HCT116 (cell line): Measurements from ENCODE around the gene TBPL1. TPM values are rescaled to one million over a fixed set of nuclear protein-coding genes. Genes with fewer than 3 reads are reported as not detected.
A peak's percentile ranks its signal among the peaks of the same experiment; 100 is the strongest.

Experiments
- ATAC-seq: fragments of 200-7000 bp; cut with Tn5 transposase; 2 replicates; pipeline ENCODE4 v1.9.1; 2020; ENCODE audit warnings: mild to moderate bottlenecking, moderate library complexity
- BruUV-seq: library from RNA; stranded (reverse); fragments of 400-500 nt; replicated peaks from 2 replicates; lab custom pipeline; 2021; lab: Mats Ljungman, UMichigan
- CTCF ChIA-PET: fragments of 300-600 bp; sonication (Branson Sonifier 250); formaldehyde crosslinking; loops from one replicate; lab custom pipeline; 2021; ENCODE audit warnings: antibody characterized with exemption; lab: Charles Lee
- POLR2A ChIA-PET: fragments of 300-600, 350-600 bp; sonication (Branson Sonifier 250); formaldehyde crosslinking; loops from one replicate; lab custom pipeline; 2021; ENCODE audit warnings: antibody characterized with exemption; lab: Charles Lee
- RAD21 ChIA-PET, 2 experiments: fragments of 300-600 bp; sonication (Branson Sonifier 250); formaldehyde crosslinking; loops; one replicate each; lab custom pipeline; 2023; ENCODE audit warnings: low total read pairs in 2 of 2; ENCODE audit not compliant: uncharacterized antibody in 2 of 2, unreplicated experiment in 2 of 2, low non-redundant PET in 1 of 2; lab: Charles Lee
- DNase-seq: peaks from one replicate; pipeline ENCODE4 v3.0.0-alpha.2; 2010; ENCODE audit warnings: low read depth, low spot score
- H2AFZ ChIP-seq: fragments of 200-600 bp; shearing (Covaris generic), sonication (generic); 2 replicates; pipeline ENCODE4 v1.6.1; 2017; ENCODE audit warnings: low read depth, mixed run types, mixed read lengths, antibody characterized with exemption, low read length; ENCODE audit not compliant: poor library complexity, severe bottlenecking
- H3K27ac ChIP-seq: 2 replicates; pipeline ENCODE4 v1.5.1; 2012; ENCODE audit warnings: low read depth, low read length
- H3K27me3 ChIP-seq: fragments of 200-600 bp; sonication (generic); 2 replicates; pipeline ENCODE4 v1.6.1; 2016; ENCODE audit warnings: mixed run types, low read length, mixed read lengths; ENCODE audit not compliant: insufficient read depth
- H3K36me3 ChIP-seq, 2 experiments: fragments of 200-500 bp in 1 of 2; fragments of 200-600 bp in 1 of 2; sonication (Bioruptor generic) in 1 of 2; sonication (generic) in 1 of 2; 2 replicates each; pipeline versions ENCODE4 v1.5.1 to v1.6.1; 2014 to 2016; ENCODE audit warnings: low read length in 2 of 2, inconsistent platforms in 1 of 2, mixed read lengths in 1 of 2, mixed run types in 1 of 2; ENCODE audit not compliant: insufficient read depth in 2 of 2, control insufficient read depth in 1 of 2
- H3K4me1 ChIP-seq, 2 experiments: fragments of 200-600 bp in 1 of 2; sonication (generic) in 1 of 2; 2 replicates each; pipeline versions ENCODE4 v1.5.1 to v1.6.1; 2012 to 2017; ENCODE audit warnings: low read length in 2 of 2, inconsistent platforms in 1 of 2, mild to moderate bottlenecking in 1 of 2, mixed read lengths in 1 of 2, mixed run types in 1 of 2, moderate library complexity in 1 of 2; ENCODE audit not compliant: insufficient read depth in 2 of 2, control insufficient read depth in 1 of 2
- H3K4me2 ChIP-seq: fragments of 200-600 bp; sonication (generic); 2 replicates; pipeline ENCODE4 v1.6.1; 2017; ENCODE audit warnings: mixed run types, low read length, mixed read lengths
- H3K4me3 ChIP-seq, 2 experiments: fragments of 200-600 bp in 1 of 2; sonication (generic) in 1 of 2; replicated peaks in 1 of 2; 2 replicates each; pipeline ENCODE4 v1.5.1; 2011 to 2016; ENCODE audit warnings: low read length in 2 of 2, control low read depth in 1 of 2, low read depth in 1 of 2, mild to moderate bottlenecking in 1 of 2, mixed read lengths in 1 of 2, mixed run types in 1 of 2
- H3K79me2 ChIP-seq: fragments of 200-600 bp; sonication (generic); 2 replicates; pipeline ENCODE4 v1.6.1; 2017; ENCODE audit warnings: mild to moderate bottlenecking, mixed run types, low read length, moderate library complexity, mixed read lengths; ENCODE audit not compliant: insufficient read depth
- H3K9ac ChIP-seq: fragments of 200-600 bp; sonication (generic); 2 replicates; pipeline ENCODE4 v1.6.1; 2016; ENCODE audit warnings: low read length, mixed read lengths
- H3K9me2 ChIP-seq: fragments of 200-600 bp; sonication (generic), shearing (Covaris generic); 2 replicates; pipeline ENCODE4 v1.6.1; 2017; ENCODE audit warnings: mixed run types, mild to moderate bottlenecking, moderate library complexity; ENCODE audit not compliant: insufficient read depth
- H3K9me3 ChIP-seq, 2 experiments: fragments of 200-500 bp in 1 of 2; fragments of 200-600 bp in 1 of 2; sonication (Bioruptor generic) in 1 of 2; sonication (generic) in 1 of 2; 2 replicates each; pipeline ENCODE4 v1.6.1; 2014 to 2017; ENCODE audit warnings: low read length in 2 of 2, mixed read lengths in 2 of 2, inconsistent platforms in 1 of 2, low read depth in 1 of 2, mild to moderate bottlenecking in 1 of 2, mixed run types in 1 of 2, moderate library complexity in 1 of 2; ENCODE audit not compliant: control insufficient read depth in 1 of 2, insufficient read depth in 1 of 2
- H4K20me1 ChIP-seq: fragments of 200-600 bp; sonication (generic), shearing (Covaris generic); 2 replicates; pipeline ENCODE4 v1.6.1; 2017; ENCODE audit warnings: mixed run types, mild to moderate bottlenecking, moderate library complexity; ENCODE audit not compliant: insufficient read depth
- CBX3 ChIP-seq: IDR thresholded peaks from 2 replicates; pipeline ENCODE4 v1.6.1; 2012; ENCODE audit warnings: low read depth
- CEBPB ChIP-seq: IDR thresholded peaks from 2 replicates; pipeline ENCODE4 v1.6.1; 2012; ENCODE audit warnings: low read depth
- EGR1 ChIP-seq: IDR thresholded peaks from 2 replicates; pipeline ENCODE4 v1.6.1; 2012; ENCODE audit warnings: low read depth
- ELF1 ChIP-seq: IDR thresholded peaks from 2 replicates; pipeline ENCODE4 v1.6.1; 2012; ENCODE audit warnings: low read depth, borderline replicate concordance
- EZH2 ChIP-seq: fragments of 200-600 bp; sonication (generic); IDR thresholded peaks from 2 replicates; pipeline ENCODE4 v1.6.1; 2017; ENCODE audit warnings: antibody characterized with exemption, mixed run types
- EZH2phosphoT487 ChIP-seq: fragments of 200-600 bp; IDR thresholded peaks from 2 replicates; pipeline ENCODE4 v1.6.1; 2018; ENCODE audit warnings: antibody characterized with exemption, borderline replicate concordance
- JUND ChIP-seq: IDR thresholded peaks from 2 replicates; pipeline ENCODE4 v1.6.1; 2012
- POLR2A ChIP-seq: IDR thresholded peaks from 2 replicates; pipeline ENCODE4 v1.7.0; 2011; ENCODE audit warnings: borderline replicate concordance; ENCODE audit not compliant: insufficient read depth, insufficient read length; ENCODE audit errors: extremely low read depth
- RAD21 ChIP-seq: IDR thresholded peaks from 2 replicates; pipeline ENCODE4 v1.6.1; 2012; ENCODE audit warnings: low read depth, mild to moderate bottlenecking
- SP1 ChIP-seq: IDR thresholded peaks from 2 replicates; pipeline ENCODE4 v1.6.1; 2012; ENCODE audit warnings: low read depth
- SRF ChIP-seq: IDR thresholded peaks from 2 replicates; pipeline ENCODE4 v1.6.1; 2012; ENCODE audit warnings: low read depth
- TCF7L2 ChIP-seq: IDR thresholded peaks from 2 replicates; pipeline ENCODE4 v1.7.0; 2011; ENCODE audit warnings: borderline replicate concordance, inconsistent platforms; ENCODE audit not compliant: insufficient read depth, insufficient read length; ENCODE audit errors: extremely low read depth
- YY1 ChIP-seq: IDR thresholded peaks from 2 replicates; pipeline ENCODE4 v1.6.1; 2011; ENCODE audit warnings: low read length, low read depth, moderate library complexity, mild to moderate bottlenecking; ENCODE audit not compliant: insufficient replicate concordance; ENCODE audit errors: extremely low read depth
- ZFX ChIP-seq: fragments of 450-650 bp; IDR thresholded peaks from 2 replicates; pipeline ENCODE4 v1.6.1; 2017
- ZNF274 ChIP-seq: fragments of 200-500 bp; sonication (Bioruptor generic); IDR thresholded peaks from 2 replicates; pipeline ENCODE4 v1.6.1; 2014; ENCODE audit warnings: mild to moderate bottlenecking, low read depth, low read length, inconsistent platforms
- intact Hi-C: fragments of 100-400 bp; cut with micrococcal nuclease; formaldehyde crosslinking; loops from 2 replicates; pipeline ENCODE4 v1.10.0; 2022
- total RNA-seq: library from RNA; stranded (reverse); gene quantifications from one replicate; pipeline ENCODE4 v1.2.1, GENCODE V29; 2021; ENCODE audit not compliant: unreplicated experiment
- TF ChIP-seq, protein P1 (sequence below), 3 experiments: fragments of 200-600 bp in 1 of 3; sonication (generic) in 1 of 3; IDR thresholded peaks in 2 of 3; conservative IDR thresholded peaks in 1 of 3; 2 replicates each; pipeline ENCODE4 v1.5.1; 2012 to 2017; ENCODE audit warnings: low read depth in 2 of 3, low read length in 2 of 3, antibody characterized with exemption in 1 of 3, borderline replicate concordance in 1 of 3, control low read depth in 1 of 3, mild to moderate bottlenecking in 1 of 3, mixed read lengths in 1 of 3, mixed run types in 1 of 3, moderate library complexity in 1 of 3; ENCODE audit not compliant: insufficient read depth in 1 of 3
- TF ChIP-seq, protein P2 (sequence below): IDR thresholded peaks from 2 replicates; pipeline ENCODE4 v1.6.1; 2012
- TF ChIP-seq, protein P3 (sequence below): IDR thresholded peaks from 2 replicates; pipeline ENCODE4 v1.6.1; 2012
- TF ChIP-seq, protein P4 (sequence below): IDR thresholded peaks from 2 replicates; pipeline ENCODE4 v1.6.1; 2011; ENCODE audit warnings: mild to moderate bottlenecking, low read length, moderate library complexity; ENCODE audit not compliant: insufficient replicate concordance; ENCODE audit errors: extremely low read depth

Gene TBPL1
- total RNA-seq, 1 experiment from 2014 or later, result 34.9 TPM

DNA sequence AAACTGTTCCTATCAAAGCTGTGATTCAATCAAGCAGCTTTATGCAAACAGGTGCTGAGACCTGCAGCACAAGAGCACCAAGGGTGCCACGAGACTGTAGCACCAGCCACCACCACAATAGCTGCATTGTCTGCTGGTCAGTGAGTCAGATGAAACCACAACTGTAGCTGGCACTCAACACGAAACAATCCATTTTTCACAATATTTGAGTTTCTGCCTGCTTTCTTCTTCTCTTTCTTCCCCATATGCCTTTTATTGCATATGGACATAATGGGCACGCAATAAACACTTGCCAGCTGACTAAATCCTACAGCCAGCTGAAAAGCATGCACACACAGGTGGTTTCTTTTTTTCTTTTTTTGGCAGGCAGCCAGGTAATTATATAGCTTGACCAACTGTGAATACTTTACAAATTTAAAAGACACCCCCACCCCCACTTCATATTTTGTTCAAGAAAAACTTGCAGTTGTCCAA, 82.8 kb downstream of the TBPL1 start (continued):
- peak; percentile 59 for TF ChIP-seq TCF7L2
- TF ChIP-seq, protein P1, sequence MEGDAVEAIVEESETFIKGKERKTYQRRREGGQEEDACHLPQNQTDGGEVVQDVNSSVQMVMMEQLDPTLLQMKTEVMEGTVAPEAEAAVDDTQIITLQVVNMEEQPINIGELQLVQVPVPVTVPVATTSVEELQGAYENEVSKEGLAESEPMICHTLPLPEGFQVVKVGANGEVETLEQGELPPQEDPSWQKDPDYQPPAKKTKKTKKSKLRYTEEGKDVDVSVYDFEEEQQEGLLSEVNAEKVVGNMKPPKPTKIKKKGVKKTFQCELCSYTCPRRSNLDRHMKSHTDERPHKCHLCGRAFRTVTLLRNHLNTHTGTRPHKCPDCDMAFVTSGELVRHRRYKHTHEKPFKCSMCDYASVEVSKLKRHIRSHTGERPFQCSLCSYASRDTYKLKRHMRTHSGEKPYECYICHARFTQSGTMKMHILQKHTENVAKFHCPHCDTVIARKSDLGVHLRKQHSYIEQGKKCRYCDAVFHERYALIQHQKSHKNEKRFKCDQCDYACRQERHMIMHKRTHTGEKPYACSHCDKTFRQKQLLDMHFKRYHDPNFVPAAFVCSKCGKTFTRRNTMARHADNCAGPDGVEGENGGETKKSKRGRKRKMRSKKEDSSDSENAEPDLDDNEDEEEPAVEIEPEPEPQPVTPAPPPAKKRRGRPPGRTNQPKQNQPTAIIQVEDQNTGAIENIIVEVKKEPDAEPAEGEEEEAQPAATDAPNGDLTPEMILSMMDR (IDR thresholded peaks at IDR 0.05 in 2 of 3, conservative IDR thresholded peaks at IDR 0.05 in 1 of 3; ENCODE audit: borderline replicate concordance in 1 of 3, insufficient read depth in 1 of 3, low read depth in 2 of 3, low read length in 2 of 3), result no peak
- no peak for TF ChIP-seq EZH2phosphoT487
- no peak for TF ChIP-seq EZH2
- TF ChIP-seq CBX3, result peak; percentile 83
- TF ChIP-seq, protein P2, sequence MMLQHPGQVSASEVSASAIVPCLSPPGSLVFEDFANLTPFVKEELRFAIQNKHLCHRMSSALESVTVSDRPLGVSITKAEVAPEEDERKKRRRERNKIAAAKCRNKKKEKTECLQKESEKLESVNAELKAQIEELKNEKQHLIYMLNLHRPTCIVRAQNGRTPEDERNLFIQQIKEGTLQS, result no peak
- TF ChIP-seq ZFX, result no peak
- no peak for TF ChIP-seq YY1
- peak; percentile 80 for TF ChIP-seq SP1
- TF ChIP-seq CEBPB, result peak; percentile 60; the same call in 1 of the 2 replicates
- TF ChIP-seq EGR1, result 0 out of 2 replicates have a peak, but pooled peaks have one; percentile 11
- no peak for TF ChIP-seq ELF1
- no peak for TF ChIP-seq POLR2A
- TF ChIP-seq RAD21, result 0 out of 2 replicates have a peak, but pooled peaks have one; percentile 15
- peak; percentile 85 for TF ChIP-seq JUND
- TF ChIP-seq SRF, result peak; percentile 56

DNA sequence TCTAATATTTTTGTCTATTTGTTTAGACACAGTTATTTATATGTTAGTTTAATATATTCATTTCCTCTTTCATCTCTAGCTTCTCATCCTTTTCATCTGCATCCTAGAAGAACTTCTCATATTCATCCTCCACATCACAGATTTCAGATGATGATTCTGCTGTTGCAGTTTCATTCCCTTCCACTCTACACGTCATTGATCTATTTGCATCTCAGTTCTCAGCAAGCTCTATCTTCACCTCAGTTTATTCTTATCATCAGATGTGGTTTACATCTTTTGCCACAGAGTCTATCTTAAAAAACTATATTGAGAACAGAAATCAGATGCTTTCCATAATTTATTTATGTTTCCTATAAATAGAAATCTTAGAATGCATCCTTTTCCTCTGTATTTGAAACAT, 86.1 kb downstream of the TBPL1 start:
- ChIA-PET POLR2A (no interaction called here), CTCF (no interaction called here)
- H3K27ac ChIP-seq, result no peak overlapping the region
- TF ChIP-seq, protein P3, sequence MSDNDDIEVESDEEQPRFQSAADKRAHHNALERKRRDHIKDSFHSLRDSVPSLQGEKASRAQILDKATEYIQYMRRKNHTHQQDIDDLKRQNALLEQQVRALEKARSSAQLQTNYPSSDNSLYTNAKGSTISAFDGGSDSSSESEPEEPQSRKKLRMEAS, result no peak
- TF ChIP-seq, protein P4, sequence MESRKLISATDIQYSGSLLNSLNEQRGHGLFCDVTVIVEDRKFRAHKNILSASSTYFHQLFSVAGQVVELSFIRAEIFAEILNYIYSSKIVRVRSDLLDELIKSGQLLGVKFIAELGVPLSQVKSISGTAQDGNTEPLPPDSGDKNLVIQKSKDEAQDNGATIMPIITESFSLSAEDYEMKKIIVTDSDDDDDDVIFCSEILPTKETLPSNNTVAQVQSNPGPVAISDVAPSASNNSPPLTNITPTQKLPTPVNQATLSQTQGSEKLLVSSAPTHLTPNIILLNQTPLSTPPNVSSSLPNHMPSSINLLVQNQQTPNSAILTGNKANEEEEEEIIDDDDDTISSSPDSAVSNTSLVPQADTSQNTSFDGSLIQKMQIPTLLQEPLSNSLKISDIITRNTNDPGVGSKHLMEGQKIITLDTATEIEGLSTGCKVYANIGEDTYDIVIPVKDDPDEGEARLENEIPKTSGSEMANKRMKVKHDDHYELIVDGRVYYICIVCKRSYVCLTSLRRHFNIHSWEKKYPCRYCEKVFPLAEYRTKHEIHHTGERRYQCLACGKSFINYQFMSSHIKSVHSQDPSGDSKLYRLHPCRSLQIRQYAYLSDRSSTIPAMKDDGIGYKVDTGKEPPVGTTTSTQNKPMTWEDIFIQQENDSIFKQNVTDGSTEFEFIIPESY, result no peak
- TF ChIP-seq EGR1 (no peak), ZFX (no peak), ZNF274 (no peak), ELF1 (no peak), EZH2phosphoT487 (no peak)
- TF ChIP-seq, protein P2, result no peak

More for the DNA sequence above, 86.1 kb downstream of the TBPL1 start:
- Histone ChIP-seq H3K4me2 (no peak overlapping the region), H3K79me2 (no peaks in the 10 kb centered on the region), H3K27me3 (no peaks in the 10 kb centered on the region), H2AFZ (no peak overlapping the region), H3K4me3 (no peak overlapping the region), H3K9ac (no peak overlapping the region), H3K4me1 (peaks cover 35 to 44% of the 10 kb centered on the region in 2 experiments), H3K9me3 (no peaks in the 10 kb centered on the region), H3K9me2 (no peaks in the 10 kb centered on the region), H4K20me1 (no peaks in the 10 kb centered on the region), H3K36me3 (no peaks in the 10 kb centered on the region)
- DNase-seq, result no peak
- RAD21 ChIA-PET, result no interaction called here
- no TSS peak for BruUV-seq
- intact Hi-C loops, result no loop called here
- no peak for ATAC-seq
